ENCODE data around the gene PPOX.
A peak's percentile ranks its signal among the peaks of the same experiment; 100 is the strongest.

The PPOX gene

DNA sequence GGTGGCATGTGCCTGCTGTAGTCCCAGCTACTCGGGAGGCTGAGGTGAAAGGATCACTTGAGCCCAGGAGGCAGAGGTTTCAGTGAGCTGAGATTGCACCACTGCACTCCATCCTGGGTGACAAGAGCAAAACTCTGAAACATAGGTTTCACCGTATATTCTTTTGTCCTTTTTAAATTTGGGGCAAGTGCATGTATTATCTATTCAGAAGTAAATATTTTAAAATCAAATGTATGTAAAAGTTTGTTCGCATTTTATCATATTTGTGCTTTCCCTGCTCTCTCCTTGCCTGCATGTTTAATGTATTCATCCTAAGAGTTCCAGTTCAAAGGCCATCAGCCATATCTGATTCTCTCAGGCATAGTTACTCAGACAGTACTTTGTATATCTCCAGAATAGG is 20.4 kb upstream of the PPOX start:
- no peak for FAIRE-seq
- DNase-seq (ENCODE audit: insufficient read length, low spot score), result no peak

DNA sequence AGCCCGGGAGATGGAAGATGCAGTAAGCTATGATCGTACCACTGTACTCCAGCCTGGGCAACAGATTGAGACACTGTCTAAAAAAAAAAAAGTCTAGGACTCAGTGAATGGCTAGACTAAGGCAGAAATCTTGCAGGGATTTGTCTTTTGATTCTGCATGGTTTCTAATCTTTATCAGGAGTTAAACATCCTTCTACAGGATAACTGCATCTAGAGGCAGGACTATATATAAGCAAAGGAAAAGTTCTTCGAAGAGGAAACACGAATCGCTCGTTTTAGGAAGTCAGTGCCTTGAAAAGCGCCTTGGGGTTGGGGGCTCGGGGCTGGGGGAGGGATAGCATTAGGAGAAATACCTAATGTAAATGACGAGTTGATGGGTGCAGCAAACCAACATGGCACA is 13.1 kb upstream of the PPOX start:
- no peak for DNase-seq (ENCODE audit: insufficient read length, low spot score)
- no peak for FAIRE-seq

DNA sequence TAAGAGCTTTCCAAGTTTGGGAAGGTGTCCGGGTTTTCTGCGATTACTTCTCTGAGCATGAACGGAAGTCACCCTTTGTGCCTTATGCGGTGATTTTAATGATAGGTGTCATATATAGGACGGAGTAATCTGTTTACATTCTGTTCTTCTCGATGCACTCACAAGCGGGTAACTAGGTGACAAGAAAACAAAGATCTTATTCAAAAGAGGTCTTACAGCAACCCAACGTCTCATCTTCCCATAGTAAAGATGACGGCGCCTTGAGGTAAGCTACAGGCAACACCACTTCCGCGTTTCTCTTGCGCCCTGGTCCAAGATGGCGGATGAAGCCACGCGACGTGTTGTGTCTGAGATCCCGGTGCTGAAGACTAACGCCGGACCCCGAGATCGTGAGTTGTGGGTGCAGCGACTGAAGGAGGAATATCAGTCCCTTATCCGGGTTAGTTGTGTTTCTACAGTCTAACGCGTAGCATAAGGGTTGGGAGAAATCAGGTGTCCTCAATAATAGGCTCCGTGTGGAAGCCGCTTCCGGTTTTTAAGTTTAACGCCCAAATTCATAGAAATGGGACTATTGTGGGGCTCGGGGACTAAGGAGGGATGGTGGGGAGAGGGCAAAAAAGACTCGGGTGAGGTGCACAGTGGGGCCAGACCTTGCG is 12.4 kb upstream of the PPOX start, which contains the start of gene UFC1:
Gene UFC1 (plus strand): TSS at position 297 of the 656 bp plus-strand sequence. CDS start 20 bp downstream, at position 317.
- FAIRE-seq, result no peak
- peak; percentile 74 for DNase-seq (ENCODE audit: insufficient read length, low spot score)

DNA sequence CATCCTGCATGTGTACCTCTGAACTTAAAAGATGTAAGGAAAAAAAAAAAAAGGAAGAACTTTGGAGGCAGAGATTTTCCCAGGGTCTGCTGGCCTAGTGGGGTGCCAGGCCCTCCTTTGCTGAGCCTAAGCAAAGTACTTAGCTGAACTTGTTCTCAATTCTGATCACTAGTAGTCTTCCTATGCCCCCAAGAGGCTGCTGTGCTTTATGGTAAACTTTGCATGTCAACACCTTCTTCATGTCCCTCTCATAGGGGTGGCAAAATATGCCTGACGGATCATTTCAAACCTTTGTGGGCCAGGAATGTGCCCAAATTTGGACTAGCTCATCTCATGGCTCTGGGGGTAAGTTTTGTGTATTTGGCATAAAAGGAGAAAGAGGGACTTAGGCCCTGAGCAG is 8.4 kb upstream of the PPOX start:
- DNase-seq (ENCODE audit: insufficient read length, low spot score) (no peak), FAIRE-seq (no peak)

DNA sequence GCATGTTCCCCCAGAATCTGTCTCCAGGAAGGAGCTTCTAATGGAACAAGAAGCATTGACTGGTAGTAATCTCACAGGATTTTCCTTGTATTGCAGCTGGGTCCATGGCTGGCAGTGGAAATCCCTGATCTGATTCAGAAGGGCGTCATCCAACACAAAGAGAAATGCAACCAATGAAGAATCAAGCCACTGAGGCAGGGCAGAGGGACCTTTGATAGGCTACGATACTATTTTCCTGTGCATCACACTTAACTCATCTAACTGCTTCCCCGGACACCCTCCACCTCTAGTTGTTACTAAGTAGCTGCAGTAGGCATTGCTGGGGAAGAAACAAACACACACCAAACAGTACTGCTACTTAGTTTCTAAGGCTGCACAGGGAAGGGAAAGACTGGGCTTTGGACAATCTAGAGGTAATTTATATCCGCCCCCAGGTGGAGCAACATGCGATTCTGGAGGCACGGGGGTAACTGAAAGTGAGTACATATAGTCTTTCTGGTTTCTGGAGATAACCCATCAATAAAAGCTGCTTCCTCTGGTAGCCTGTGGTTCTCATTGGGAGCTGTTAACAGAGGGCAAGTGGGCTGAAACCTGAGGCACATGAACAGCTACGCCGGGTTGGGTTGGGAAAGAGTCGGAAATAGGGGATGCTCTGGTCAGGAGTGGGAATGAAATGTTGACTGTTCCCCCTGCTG is 7.8 kb upstream of the PPOX start:
- FAIRE-seq, result no peak
- DNase-seq (ENCODE audit: insufficient read length, low spot score), result no peak

DNA sequence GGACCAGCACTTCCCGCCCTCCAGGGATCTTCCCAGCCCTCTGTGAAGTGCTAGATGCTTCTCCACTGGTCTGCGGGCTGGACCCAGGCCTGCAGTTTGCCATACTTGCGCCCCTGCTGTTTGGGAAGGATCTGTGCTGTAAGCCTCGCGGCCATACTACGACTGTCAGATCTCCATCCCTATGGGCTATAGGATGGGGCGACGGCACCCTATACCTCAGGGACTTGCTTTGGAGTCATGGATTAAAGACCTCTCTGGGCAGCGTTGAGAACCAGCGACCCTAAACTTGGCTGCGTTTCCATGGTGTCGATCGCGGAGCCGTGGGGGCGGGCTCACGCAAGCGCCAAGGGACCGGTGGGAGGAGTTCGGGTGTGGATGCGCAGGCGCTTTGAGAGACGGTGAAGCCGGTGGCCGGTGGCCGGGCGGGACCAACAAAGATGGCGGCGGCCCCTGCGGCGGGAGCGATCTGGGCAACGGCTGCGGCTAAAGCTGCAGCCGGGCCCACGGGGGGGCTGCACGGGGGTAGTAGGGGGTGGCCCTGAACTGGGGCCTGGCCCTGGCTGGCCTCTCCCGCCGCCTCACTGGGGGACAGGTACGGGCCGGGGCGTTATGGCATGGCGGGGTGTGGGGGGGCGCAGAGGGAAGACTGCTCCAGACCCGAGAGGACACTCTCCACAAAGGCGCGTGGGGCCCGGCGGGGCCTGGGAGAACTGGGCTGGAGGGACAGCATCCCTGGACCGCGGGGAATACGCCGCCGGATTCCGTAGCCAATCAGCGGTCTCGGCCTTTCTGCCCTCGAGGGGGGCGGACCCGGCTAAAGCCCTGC is 6.9 kb upstream of the PPOX start, which contains the start of gene USP21:
Gene USP21 (plus strand): TSS at position 414 of the 826 bp plus-strand sequence. CDS start 1,141 bp downstream, outside the sequence.
- DNase-seq (ENCODE audit: insufficient read length, low spot score) (peak; percentile 88), FAIRE-seq (no peak)

DNA sequence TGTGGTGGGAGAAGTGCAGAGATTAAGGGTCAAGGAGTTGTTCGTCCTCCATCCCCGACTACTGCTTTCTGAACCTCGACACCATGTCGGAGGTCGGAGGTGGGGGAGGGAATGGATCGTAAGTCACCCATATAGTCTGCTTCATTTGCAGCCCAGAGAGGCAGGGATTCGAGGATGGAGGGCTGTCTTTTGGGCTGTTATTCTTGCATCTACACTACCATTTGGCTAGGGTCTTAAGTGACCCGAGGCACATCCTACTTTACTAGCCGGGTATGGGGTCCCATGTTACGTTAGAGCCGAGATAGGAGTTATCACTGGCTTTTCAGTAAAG is 6.3 kb upstream of the PPOX start:
- FAIRE-seq, result no peak
- DNase-seq (ENCODE audit: insufficient read length, low spot score), result no peak

DNA sequence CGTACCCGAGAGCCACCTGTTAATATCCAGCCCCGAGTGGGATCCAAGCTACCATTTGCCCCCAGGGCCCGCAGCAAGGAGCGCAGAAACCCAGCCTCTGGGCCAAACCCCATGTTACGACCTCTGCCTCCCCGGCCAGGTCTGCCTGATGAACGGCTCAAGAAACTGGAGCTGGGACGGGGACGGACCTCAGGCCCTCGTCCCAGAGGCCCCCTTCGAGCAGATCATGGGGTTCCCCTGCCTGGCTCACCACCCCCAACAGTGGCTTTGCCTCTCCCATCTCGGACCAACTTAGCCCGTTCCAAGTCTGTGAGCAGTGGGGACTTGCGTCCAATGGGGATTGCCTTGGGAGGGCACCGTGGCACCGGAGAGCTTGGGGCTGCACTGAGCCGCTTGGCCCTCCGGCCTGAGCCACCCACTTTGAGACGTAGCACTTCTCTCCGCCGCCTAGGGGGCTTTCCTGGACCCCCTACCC is 5.5 kb upstream of the PPOX start:
- FAIRE-seq (no peak), DNase-seq (ENCODE audit: insufficient read length, low spot score) (no peak)

DNA sequence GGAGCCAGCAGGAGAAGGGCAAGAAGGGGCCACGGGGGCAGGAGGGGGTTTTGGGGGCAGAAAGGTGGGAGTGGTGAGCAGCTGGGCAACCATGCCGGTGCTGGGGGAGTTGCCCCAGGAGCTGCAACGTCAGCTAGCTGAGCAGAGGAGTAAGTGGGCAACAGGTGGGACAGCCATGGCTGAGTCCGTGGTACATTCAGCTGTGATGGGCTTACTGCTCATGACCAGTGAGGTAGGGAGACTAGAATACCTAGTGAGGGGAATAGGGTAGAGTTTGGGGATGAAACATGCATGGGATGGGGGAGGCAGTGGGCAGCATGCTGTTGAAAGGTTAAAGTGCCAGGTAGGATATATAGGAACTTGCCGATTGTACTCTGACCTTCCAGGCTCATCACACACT is 4.6 kb upstream of the PPOX start:
- FAIRE-seq (no peak), DNase-seq (ENCODE audit: insufficient read length, low spot score) (no peak)

DNA sequence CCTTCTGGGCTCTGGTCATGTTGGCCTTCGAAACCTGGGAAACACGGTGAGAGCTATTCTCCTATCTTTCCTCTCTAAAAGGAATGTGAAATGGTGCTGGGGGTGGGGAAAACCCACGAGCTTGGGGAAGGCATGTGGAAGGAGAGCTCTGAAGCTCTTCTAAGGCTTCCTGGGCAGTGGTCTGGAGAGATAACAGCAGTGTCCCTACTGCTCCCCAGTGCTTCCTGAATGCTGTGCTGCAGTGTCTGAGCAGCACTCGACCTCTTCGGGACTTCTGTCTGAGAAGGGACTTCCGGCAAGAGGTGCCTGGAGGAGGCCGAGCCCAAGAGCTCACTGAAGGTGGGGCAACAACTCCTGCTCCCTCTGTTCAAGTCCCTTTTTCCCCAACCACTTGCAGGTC is 4.2 kb upstream of the PPOX start:
- FAIRE-seq, result no peak
- no peak for DNase-seq (ENCODE audit: insufficient read length, low spot score)

DNA sequence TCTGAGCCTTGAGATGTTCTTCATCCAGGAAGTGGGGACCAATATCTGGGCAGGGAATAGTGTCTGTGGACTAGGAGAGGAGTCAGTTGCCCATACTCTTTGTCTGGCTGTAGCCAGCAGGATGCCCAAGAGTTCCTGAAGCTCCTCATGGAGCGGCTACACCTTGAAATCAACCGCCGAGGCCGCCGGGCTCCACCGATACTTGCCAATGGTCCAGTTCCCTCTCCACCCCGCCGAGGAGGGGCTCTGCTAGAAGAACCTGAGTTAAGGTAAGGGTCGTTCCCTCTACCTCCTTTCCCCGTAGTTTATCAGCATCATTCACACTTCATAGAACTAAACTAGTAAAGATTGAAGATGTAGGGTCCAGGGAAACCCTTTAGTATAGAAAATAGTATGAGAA is 3.4 kb upstream of the PPOX start:
- FAIRE-seq, result no peak
- no peak for DNase-seq (ENCODE audit: insufficient read length, low spot score)

DNA sequence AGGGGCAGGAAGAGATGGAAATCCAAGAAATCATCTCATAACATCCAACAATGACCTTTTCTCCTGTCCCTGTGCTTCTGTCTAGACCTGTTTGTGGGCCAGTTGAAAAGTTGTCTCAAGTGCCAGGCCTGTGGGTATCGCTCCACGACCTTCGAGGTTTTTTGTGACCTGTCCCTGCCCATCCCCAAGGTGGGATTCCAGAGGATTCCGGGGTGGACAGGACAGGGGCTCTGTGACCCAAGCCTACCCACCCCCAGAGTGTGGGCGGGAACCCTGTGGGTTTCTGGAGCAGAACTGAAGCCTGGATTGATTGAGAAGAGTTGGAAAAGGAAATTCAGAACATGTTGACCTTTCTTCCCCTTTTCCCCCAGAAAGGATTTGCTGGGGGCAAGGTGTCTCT is 2.4 kb upstream of the PPOX start:
- DNase-seq (ENCODE audit: insufficient read length, low spot score) (no peak), FAIRE-seq (no peak)

DNA sequence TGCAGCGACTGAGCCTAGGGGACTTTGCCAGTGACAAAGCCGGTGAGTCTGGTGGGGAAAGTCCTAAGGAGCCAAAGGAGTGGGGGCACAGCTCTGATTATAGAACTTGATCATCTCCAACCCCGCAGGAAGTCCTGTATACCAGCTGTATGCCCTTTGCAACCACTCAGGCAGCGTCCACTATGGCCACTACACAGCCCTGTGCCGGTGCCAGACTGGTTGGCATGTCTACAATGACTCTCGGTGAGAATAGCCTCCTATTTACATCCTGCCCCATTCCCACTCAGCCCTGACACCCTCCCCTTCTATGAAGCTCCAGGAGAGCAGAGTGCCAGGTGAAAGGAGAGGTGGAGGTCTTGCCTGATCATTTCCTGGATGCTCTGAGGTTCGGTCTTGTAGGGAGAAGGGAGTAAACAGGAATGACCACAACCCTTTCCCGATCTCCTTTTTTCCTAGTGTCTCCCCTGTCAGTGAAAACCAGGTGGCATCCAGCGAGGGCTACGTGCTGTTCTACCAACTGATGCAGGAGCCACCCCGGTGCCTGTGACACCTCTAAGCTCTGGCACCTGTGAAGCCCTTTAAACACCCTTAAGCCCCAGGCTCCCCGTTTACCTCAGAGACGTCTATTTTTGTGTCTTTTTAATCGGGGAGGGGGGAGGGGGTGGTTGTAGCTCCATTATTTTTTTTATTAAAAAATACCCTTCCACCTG is 1.2 kb upstream of the PPOX start:
- DNase-seq (ENCODE audit: insufficient read length, low spot score) (no peak), FAIRE-seq (no peak)

DNA sequence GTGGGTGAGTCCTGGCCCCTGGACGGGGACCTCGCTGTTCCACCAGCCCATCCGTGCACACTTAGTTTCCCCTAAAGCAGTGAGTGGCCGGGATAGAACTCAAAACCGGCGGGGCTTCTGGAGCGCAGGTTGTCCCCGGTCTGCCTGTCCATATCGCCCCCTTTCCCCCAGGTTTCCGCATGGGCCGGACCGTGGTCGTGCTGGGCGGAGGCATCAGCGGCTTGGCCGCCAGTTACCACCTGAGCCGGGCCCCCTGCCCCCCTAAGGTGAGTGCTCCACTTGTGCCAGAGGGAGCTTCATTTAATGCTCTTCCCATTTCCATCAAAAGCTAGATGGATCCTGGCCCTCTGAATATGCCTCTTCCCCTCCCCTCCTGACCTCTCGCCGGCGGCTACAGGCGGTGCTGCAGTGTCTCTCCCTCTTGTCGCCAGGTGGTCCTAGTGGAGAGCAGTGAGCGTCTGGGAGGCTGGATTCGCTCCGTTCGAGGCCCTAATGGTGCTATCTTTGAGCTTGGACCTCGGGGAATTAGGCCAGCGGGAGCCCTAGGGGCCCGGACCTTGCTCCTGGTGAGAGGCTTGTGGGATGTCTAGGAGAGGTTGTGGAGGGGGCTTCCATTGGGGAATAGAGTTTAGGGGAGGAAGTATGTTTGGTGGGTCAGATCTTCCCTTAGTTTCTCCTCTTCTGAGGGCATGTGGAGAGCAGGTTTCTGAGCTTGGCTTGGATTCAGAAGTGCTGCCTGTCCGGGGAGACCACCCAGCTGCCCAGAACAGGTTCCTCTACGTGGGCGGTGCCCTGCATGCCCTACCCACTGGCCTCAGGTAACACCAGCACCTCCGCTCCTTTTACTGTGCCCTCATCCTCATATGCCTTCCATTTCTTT is 683 bp downstream of the PPOX start:
- no peak for FAIRE-seq
- DNase-seq (ENCODE audit: insufficient read length, low spot score), result no peak

DNA sequence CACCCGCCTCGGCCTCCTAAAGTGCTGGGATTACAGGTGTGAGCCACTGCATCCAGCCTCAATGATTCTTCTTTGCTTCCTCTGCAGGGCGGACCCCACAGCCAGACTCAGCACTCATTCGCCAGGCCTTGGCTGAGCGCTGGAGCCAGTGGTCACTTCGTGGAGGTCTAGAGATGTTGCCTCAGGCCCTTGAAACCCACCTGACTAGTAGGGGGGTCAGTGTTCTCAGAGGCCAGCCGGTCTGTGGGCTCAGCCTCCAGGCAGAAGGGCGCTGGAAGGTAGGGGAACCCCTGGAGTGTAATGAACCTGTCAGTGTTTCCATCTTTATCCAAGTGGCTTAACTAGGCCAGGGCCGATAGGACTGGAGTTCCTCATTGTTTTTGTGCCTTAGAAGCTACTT is 2.7 kb downstream of the PPOX start:
- FAIRE-seq (no peak), DNase-seq (ENCODE audit: insufficient read length, low spot score) (no peak)

DNA sequence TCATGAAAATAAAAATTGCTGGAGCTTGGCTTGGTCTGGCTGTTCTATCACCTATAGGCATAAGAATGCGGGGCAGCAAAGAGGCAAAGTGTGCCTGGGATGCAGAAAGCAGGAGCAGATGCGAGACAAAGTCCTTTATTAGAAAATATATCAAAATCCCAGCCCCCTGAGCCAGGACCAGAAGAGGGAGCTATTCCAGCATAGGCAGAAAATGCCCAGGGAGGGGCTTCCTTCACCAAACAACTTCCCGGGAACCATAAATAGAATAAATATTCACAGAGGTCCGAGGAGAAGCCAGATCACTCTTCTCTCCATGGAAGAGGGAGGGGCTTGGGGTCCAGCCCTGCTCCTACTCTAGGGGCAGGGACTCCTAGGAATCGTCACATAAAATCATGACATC is 5.0 kb downstream of the PPOX start:
- no peak for FAIRE-seq
- DNase-seq (ENCODE audit: insufficient read length, low spot score), result no peak

DNA sequence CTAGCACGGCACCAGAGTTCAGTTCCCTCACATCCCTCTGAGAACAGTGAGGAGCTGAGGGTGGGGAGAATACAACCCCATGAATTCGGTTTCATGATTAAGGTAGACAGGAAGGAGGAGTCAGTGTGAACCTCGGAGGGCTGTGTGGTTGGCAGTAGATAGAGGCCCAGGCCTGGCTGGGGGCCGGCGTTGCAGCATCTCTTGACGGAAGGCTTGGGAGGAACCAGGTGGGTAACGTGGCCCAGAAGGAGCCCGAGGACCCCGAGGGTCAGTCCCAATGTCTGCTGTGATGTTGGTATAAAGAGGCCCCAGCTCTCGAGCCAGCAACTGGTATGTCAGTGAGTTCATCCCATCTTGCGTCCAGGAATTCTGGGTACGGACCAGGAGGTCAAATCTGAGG is 5.5 kb downstream of the PPOX start:
- FAIRE-seq (no peak), DNase-seq (ENCODE audit: insufficient read length, low spot score) (no peak)

DNA sequence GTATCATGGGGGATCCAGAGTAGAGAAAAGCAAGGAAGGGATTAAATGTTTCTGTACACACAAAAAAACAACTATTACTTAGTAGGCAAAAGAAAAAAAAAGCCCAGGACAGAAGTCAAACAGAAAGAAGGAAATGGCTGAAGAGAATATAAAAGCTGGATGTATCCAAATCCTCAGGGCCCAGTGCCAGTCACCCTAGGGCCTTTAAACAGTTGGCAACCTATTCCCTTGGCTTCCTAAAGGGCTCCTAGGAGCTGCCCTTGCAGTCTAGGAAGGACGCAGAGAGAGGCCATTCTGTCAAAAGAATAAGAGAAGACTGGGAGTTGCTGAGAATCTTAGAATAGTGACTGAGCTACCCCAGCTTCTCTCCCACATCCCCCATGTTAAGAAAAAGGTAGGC is 6.1 kb downstream of the PPOX start:
- FAIRE-seq (no peak), DNase-seq (ENCODE audit: insufficient read length, low spot score) (no peak)

DNA sequence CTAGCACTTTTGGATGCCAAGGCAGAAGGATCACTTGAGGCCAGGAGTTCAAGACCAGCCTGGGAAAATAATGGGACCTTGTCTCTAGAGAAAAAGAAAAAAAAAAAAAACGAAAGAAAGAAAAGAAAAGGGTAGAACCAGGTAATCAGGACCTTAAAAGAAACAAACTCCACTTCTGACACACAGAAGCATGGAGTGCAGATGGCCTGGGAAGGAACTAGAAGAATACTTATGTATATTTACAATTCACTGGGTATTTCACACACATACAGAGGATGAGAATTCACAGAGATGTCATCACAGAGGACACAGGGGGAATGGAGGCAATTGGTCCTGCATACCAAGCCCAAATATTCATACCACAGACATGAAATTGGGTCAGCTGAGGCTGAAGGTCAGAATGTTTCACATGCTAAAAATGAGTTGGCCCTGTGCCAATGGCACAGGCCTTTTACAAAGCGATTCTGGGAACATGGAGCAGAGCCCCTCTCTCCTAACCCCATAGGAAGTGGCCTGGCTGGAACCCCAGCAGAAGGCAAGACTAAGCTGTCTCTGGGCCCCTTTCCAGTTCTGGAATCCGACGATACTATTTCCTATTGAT is 6.7 kb downstream of the PPOX start:
- FAIRE-seq (no peak), DNase-seq (ENCODE audit: insufficient read length, low spot score) (no peak)

DNA sequence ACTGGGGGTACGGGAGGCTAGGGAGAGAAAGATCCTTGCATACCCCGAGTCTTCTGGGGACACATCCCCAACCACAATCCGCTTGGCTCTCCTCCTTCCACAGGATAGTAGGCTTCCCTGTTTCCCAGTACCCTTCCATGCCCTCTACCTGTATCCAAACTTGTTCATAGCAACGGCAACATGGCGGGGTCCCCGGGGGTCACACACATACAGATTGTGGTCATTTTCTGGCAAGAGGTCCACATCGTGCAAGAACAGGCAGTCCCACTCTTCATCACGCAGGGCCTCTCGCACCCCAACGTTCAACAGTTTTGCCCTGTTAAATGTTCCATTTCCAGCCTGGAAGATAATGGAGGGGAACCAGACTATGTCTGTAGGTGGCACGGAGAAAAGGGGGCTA is 7.5 kb downstream of the PPOX start:
- DNase-seq (ENCODE audit: insufficient read length, low spot score), result no peak

More for the DNA sequence above, 7.5 kb downstream of the PPOX start:
- FAIRE-seq, result no peak
